Activated T-cell treated with anti-CD3 and anti-CD28 coated beads, Interleukin-2, amount 50 U/mL, for 24 hours (primary cell): ENCODE results near the gene SRRM5.
"Not testable (repeated sequence)": the region's sequence is repeated elsewhere in the genome, so short reads cannot be mapped to it uniquely, and the experiment has no call there.

Experiments used
- DNase-seq: peaks from one replicate; pipeline ENCODE4 v3.0.0-alpha.2; 2020
- H3K27ac Mint-ChIP-seq: 2 replicates; pipeline ENCODE4 v1.8.0; 2020; ENCODE audit warnings: mild to moderate bottlenecking, mixed read lengths
- H3K27me3 Mint-ChIP-seq: 2 replicates; pipeline ENCODE4 v1.8.0; 2020; ENCODE audit warnings: mixed read lengths
- H3K36me3 Mint-ChIP-seq: 2 replicates; pipeline ENCODE4 v1.8.0; 2020; ENCODE audit warnings: low read depth, mixed read lengths
- H3K4me1 Mint-ChIP-seq: 2 replicates; pipeline ENCODE4 v1.8.0; 2020; ENCODE audit warnings: low read depth, mixed read lengths
- H3K4me3 Mint-ChIP-seq: 2 replicates; pipeline ENCODE4 v1.8.0; 2020; ENCODE audit warnings: mild to moderate bottlenecking, moderate library complexity, mixed read lengths
- H3K9me3 Mint-ChIP-seq: 2 replicates; pipeline ENCODE4 v1.8.0; 2020; ENCODE audit warnings: mixed read lengths

SRRM5 gene

DNA sequence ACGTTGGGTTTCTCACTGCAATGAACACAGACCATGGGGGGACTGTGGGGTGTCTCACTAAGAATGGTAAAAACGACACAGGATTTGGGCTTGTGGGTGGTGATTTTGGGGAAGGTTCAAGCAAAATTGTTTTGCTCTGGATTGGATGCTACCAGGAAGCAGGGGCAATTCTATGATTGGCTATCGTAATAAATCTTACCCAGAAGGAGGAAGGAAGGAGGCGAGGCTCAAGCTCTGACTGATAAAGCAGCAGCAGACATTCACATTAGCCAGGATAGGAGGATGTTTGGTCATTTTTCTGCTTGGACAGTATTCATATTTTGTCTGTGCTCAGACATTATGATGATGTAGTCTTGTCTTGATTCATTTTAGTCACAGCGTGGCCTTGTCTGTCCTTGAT is 14.0 kb upstream of the SRRM5 start:
- H3K4me1 Mint-ChIP-seq = peaks cover 39% of the 10 kb centered on the region
- no peaks in the 10 kb centered on the region for H3K27me3 Mint-ChIP-seq
- peak overlapping the region; percentile 100 for H3K4me3 Mint-ChIP-seq
- no peak for DNase-seq
- peaks cover 90% of the 10 kb centered on the region for H3K36me3 Mint-ChIP-seq
- H3K9me3 Mint-ChIP-seq = no peaks in the 10 kb centered on the region
- H3K27ac Mint-ChIP-seq = peak overlapping the region; percentile 100

- peak overlapping the region; percentile 100 for H3K4me3 Mint-ChIP-seq
Observed at GRCh38 chr19:43598445-43599240, 13.2 kb upstream of the SRRM5 start.

DNA sequence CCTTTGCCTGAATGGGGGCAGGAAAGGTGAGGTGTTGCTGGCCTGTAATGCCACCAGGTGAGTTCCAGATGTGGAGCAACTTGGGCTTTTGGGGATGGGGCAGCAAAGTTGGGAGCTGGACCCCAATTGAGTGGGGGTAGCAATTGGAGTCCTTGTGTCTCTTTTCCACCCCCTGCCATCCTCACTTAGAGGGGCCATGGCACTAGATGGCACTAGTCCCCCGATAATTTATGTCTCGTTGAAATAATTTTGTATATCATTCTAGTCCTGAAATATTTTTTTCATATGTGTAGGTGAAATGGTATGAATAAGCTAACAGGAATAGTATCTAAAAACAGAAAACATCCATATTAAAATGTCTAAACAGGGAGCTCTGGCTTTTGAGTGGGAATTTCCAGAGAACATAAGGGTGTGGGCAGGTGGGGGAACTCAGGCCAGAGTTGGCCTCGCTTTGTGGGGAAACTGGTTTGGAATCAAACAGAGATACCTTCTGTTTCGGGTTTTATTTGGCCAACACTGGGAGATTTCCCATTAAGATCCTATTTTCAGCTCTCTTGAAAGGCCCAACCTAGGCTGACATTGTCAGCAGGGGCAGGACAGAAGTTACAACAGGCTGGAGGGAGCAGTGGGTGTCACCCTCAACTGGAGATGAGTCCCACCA is 12.1 kb upstream of the SRRM5 start:
- Mint-ChIP-seq H3K4me3 (no peak overlapping the region), H3K9me3 (no peaks in the 10 kb centered on the region), H3K36me3 (peaks cover 82% of the 10 kb centered on the region), H3K27ac (peak overlapping the region; percentile 71), H3K27me3 (no peaks in the 10 kb centered on the region), H3K4me1 (peaks cover 30% of the 10 kb centered on the region)
- DNase-seq = no peak

More at GRCh38 chr19:43598445-43599240, 13.2 kb upstream of the SRRM5 start:
- peaks cover 34% of the 10 kb centered on the region for H3K4me1 Mint-ChIP-seq
- H3K36me3 Mint-ChIP-seq = peaks cover 89% of the 10 kb centered on the region
- peak overlapping the region; percentile 100 for H3K27ac Mint-ChIP-seq
- no peaks in the 10 kb centered on the region for H3K27me3 Mint-ChIP-seq
- no peak for DNase-seq
- H3K9me3 Mint-ChIP-seq = no peaks in the 10 kb centered on the region

GRCh38 chr19:43600326-43600725 is 11.6 kb upstream of the SRRM5 start:
- not testable (repeated sequence) for H3K27me3 Mint-ChIP-seq, H3K4me3 Mint-ChIP-seq, H3K9me3 Mint-ChIP-seq, DNase-seq
- H3K4me1 Mint-ChIP-seq = peaks cover 30% of the 10 kb centered on the region
- H3K27ac Mint-ChIP-seq = peak overlapping the region; percentile 82
- H3K36me3 Mint-ChIP-seq = peaks cover 81% of the 10 kb centered on the region

- DNase-seq = no peak
- Mint-ChIP-seq H3K4me3 (no peak overlapping the region), H3K27me3 (no peaks in the 10 kb centered on the region), H3K36me3 (peaks cover 48% of the 10 kb centered on the region), H3K4me1 (peaks cover 8% of the 10 kb centered on the region), H3K27ac (no peak overlapping the region), H3K9me3 (no peaks in the 10 kb centered on the region)
Observed at GRCh38 chr19:43605875-43606568, 5.9 kb upstream of the SRRM5 start.

- Mint-ChIP-seq H3K27me3 (no peaks in the 10 kb centered on the region), H3K4me3 (no peak overlapping the region), H3K27ac (peak overlapping the region; percentile 75), H3K36me3 (peaks cover 45% of the 10 kb centered on the region), H3K4me1 (peaks cover 11% of the 10 kb centered on the region), H3K9me3 (no peaks in the 10 kb centered on the region)
- no peak for DNase-seq
Observed at GRCh38 chr19:43606569-43607229, 5.2 kb upstream of the SRRM5 start.

DNA sequence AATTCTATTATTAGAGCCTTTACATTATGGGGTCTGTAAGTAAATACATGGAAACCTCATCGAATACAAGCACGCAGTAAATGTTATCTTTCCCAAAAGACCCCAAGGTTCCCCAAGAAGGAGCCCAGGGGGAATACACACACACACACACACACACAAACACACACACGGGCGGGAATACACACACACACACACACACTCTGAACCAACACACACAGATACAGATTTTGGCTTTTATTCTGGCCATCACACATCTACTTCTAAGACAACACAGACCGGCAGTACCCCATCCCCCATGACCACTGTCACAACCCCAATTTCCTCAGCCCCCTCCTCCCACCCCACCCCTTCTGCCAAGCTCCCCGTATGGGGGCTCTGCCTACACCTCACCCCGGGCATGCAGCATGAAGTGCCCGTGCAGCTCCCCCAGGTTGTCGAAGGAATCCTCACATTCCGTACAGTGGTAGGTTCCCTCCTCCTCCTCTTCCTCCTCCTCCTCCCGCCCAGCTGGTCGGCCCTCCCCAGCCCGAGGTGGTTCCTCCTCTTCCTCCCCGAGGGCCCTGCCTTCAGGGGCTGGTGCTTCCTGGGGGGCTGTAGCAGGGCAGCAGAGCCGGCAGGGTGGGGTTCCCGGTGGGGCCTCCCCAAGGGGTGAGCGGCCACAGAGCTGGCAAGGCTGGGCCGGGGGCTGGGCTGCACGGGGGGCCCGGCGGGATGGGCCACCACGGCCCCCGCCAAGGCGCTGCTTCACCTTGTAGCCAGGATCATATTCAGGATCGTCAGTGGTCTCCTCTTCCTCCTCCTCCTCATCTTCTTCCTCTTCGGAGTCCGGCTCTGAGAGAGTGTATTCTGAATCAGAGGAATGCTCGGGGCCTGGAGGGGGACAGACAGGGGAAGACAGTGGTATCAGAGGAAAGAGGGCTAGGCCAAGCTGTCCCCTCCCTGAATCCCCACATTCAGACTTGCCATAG is 4.4 kb upstream of the SRRM5 start:
- Mint-ChIP-seq H3K4me3 (no peak overlapping the region), H3K27me3 (no peaks in the 10 kb centered on the region), H3K4me1 (peaks cover 14% of the 10 kb centered on the region), H3K27ac (peak overlapping the region; percentile 75), H3K36me3 (peaks cover 43% of the 10 kb centered on the region), H3K9me3 (no peaks in the 10 kb centered on the region)
- DNase-seq = no peak

DNA sequence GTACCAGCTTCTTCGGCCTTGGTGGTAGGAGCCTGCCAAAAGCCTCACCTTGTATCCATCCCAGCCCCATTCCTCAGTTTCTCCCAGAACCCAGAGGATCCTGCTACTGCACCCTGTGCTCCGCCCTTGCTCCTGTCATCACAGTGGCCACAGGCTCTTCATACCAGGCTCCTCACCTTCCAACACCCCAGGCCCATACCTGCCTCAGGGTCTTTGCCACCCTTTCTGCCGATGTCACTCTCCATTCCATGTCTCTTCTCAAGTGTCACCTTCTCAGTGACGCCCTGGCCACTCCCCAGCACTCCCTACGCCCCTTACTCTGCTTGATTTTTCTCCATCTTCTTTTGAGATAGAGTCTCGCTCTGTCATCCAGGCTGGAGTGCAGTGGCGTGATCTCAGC is 2.0 kb upstream of the SRRM5 start:
- Mint-ChIP-seq H3K4me3 (no peak overlapping the region), H3K27ac (peak overlapping the region; percentile 41), H3K27me3 (no peaks in the 10 kb centered on the region), H3K36me3 (peaks cover 47% of the 10 kb centered on the region), H3K4me1 (peaks cover 14% of the 10 kb centered on the region), H3K9me3 (no peaks in the 10 kb centered on the region)
- DNase-seq = no peak

- Mint-ChIP-seq H3K36me3 (peaks cover 44% of the 10 kb centered on the region), H3K27ac (peak overlapping the region; percentile 76), H3K9me3 (no peaks in the 10 kb centered on the region), H3K4me1 (peaks cover 15% of the 10 kb centered on the region), H3K27me3 (no peaks in the 10 kb centered on the region), H3K4me3 (no peak overlapping the region)
- DNase-seq = no peak
Observed at GRCh38 chr19:43610493-43610892, 1.4 kb upstream of the SRRM5 start.

- no peak for DNase-seq
- Mint-ChIP-seq H3K9me3 (no peaks in the 10 kb centered on the region), H3K4me3 (no peak overlapping the region), H3K36me3 (peaks cover 34% of the 10 kb centered on the region), H3K4me1 (peaks cover 17% of the 10 kb centered on the region), H3K27ac (no peak overlapping the region), H3K27me3 (no peaks in the 10 kb centered on the region)
Observed at GRCh38 chr19:43612374-43612773, 486 bp downstream of the SRRM5 start.

- DNase-seq = no peak
- no peaks in the 10 kb centered on the region for H3K27me3 Mint-ChIP-seq
- H3K9me3 Mint-ChIP-seq = no peaks in the 10 kb centered on the region
- H3K4me3 Mint-ChIP-seq = no peak overlapping the region
- H3K36me3 Mint-ChIP-seq = peaks cover 43% of the 10 kb centered on the region
- H3K4me1 Mint-ChIP-seq = peaks cover 32% of the 10 kb centered on the region
- H3K27ac Mint-ChIP-seq = peak overlapping the region; percentile 74
Observed at GRCh38 chr19:43616306-43616705, 4.4 kb downstream of the SRRM5 start.

DNA sequence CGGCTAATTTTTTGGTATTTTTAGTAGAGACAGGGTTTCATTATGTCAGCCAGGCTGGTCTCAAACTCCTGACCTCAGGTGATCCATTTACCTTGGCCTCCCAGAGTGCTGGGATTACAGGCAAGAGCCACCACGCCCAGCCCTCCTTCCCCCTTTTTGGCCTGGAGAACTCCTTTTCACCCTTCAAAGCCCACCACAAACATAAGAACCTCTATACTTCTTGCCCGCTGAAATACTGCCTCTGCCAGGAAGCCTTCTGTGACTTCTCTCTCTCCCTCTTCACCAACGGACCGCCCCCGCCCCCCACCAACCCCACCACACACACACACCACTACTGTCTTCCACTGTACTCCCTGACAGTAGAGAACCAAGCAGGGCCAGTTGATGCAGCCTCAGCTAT is 5.1 kb downstream of the SRRM5 start:
- Mint-ChIP-seq H3K36me3 (peaks cover 38% of the 10 kb centered on the region), H3K27me3 (no peaks in the 10 kb centered on the region), H3K9me3 (no peaks in the 10 kb centered on the region), H3K27ac (no peak overlapping the region), H3K4me1 (peaks cover 30% of the 10 kb centered on the region), H3K4me3 (no peak overlapping the region)
- no peak for DNase-seq

DNA sequence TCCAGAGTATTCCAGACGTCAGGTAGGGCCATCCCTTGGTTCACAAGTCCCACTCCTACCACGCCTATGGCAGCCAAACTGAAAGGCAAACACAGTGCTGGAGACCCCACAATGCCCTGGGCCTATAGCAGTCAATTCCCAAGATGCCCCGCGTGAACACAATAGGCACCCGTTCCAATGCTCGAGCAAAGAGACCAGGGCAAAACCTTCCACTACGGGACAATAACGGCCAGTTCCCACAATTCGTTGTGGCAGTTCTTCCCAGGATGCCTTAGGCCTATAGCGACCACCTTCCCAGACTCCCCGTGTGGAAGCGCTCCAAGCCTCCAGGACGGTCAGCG is 7.0 kb downstream of the SRRM5 start:
- H3K4me3 Mint-ChIP-seq = peak overlapping the region; percentile 93
- H3K36me3 Mint-ChIP-seq = peaks cover 24% of the 10 kb centered on the region
- H3K4me1 Mint-ChIP-seq = peaks cover 28% of the 10 kb centered on the region
- H3K27ac Mint-ChIP-seq = peak overlapping the region; percentile 100
- DNase-seq = no peak
- no peaks in the 10 kb centered on the region for H3K27me3 Mint-ChIP-seq
- no peaks in the 10 kb centered on the region for H3K9me3 Mint-ChIP-seq
